ENCODE measurements around the gene PARVB.

DNA sequence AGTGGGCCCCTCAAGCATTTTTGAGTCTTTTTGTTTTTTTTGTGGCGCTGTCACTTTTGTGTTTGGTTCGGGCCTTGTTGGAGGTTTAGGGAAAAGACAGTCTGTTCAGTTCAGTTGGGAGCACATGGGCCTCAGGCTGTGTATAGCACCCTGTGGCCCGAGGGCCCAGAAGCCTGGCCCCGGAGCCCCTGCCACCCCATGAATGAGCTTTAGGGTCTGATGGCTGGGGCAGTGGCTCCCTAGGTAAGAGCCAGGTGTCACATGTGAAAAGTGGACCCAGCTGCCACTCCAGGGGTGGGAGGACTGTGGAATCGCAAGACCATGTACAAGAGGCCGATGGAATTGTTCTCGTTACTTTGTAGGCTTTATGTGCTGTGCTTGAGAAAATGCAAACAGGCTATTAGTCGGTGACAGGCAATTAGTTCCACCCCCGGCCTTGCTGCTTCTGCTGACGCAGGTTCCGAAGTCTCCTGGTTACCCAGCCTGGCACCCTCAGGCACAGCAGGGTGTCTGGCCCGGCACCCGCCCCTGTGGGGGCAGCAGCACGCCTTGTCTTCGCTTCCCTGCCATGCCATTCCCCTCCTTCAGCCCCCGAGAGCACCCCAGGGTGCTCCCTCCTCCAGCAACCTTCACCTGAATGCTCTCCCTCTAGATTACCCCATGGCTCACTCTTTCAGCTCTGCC lies 118.5 kb downstream of the PARVB start:
- TF ChIP-seq, protein P1, sequence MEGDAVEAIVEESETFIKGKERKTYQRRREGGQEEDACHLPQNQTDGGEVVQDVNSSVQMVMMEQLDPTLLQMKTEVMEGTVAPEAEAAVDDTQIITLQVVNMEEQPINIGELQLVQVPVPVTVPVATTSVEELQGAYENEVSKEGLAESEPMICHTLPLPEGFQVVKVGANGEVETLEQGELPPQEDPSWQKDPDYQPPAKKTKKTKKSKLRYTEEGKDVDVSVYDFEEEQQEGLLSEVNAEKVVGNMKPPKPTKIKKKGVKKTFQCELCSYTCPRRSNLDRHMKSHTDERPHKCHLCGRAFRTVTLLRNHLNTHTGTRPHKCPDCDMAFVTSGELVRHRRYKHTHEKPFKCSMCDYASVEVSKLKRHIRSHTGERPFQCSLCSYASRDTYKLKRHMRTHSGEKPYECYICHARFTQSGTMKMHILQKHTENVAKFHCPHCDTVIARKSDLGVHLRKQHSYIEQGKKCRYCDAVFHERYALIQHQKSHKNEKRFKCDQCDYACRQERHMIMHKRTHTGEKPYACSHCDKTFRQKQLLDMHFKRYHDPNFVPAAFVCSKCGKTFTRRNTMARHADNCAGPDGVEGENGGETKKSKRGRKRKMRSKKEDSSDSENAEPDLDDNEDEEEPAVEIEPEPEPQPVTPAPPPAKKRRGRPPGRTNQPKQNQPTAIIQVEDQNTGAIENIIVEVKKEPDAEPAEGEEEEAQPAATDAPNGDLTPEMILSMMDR (IDR thresholded peaks at IDR 0.05) = no peak
- TF ChIP-seq EZH2phosphoT487 (IDR thresholded peaks at IDR 0.05) = no peak

Data from neural progenitor cell (in vitro differentiated cells).